Tibial artery (tissue), 4 donors: Measurements from ENCODE around the gene MICAL2.

Experiments
- DNase-seq, 2 donors: peaks; one replicate each; pipeline ENCODE4 v3.0.0-alpha.2; 2019
- H3K27ac ChIP-seq, 2 donors: fragments of 200-600 bp; sonication (generic) in 1 of 2; 1 replicate in 1 of 2; 2 replicates in 1 of 2; pipeline ENCODE4 v1.5.1; 2018 to 2019; ENCODE audit warnings: mild to moderate bottlenecking in 1 of 2
- H3K27me3 ChIP-seq, 2 donors: fragments of 200-600 bp; sonication (generic) in 1 of 2; one replicate each; pipeline versions ENCODE4 v1.5.1 to v1.6.0; 2016 to 2019
- H3K36me3 ChIP-seq, 3 donors: fragments of 200-600 bp; sonication (generic) in 2 of 3; one replicate each; pipeline ENCODE4 v1.5.1; 2016 to 2019; ENCODE audit warnings: mild to moderate bottlenecking in 2 of 3
- H3K4me1 ChIP-seq, 4 donors: fragments of 200-600 bp; sonication (generic) in 2 of 4; 1 replicate in 3 of 4; 2 replicates in 1 of 4; pipeline ENCODE4 v1.5.1; 2016 to 2019
- H3K4me3 ChIP-seq, 2 donors: fragments of 200-600 bp; sonication (generic) in 1 of 2; 1 replicate in 1 of 2; 2 replicates in 1 of 2; pipeline ENCODE4 v1.5.1; 2018 to 2019; ENCODE audit warnings: mild to moderate bottlenecking in 2 of 2
- H3K9me3 ChIP-seq, 3 donors: fragments of 200-600 bp; sonication (generic) in 1 of 3; one replicate each; pipeline ENCODE4 v1.5.1; 2016 to 2019
- intact Hi-C: fragments of 100-400 bp; cut with DNase I; formaldehyde crosslinking; loops from one replicate; pipeline ENCODE4 v1.15.0; 2023; ENCODE audit warnings: low total_unique reads
- TF ChIP-seq, protein P1 (sequence below), 2 experiments: fragments of 200-600 bp in 1 of 2; fragments of 450-650 bp in 1 of 2; IDR thresholded peaks; one replicate each; pipeline ENCODE4 v1.5.1; 2017 to 2019; ENCODE audit warnings: antibody characterized with exemption in 2 of 2, mild to moderate bottlenecking in 1 of 2, moderate library complexity in 1 of 2

Gene MICAL2

DNA sequence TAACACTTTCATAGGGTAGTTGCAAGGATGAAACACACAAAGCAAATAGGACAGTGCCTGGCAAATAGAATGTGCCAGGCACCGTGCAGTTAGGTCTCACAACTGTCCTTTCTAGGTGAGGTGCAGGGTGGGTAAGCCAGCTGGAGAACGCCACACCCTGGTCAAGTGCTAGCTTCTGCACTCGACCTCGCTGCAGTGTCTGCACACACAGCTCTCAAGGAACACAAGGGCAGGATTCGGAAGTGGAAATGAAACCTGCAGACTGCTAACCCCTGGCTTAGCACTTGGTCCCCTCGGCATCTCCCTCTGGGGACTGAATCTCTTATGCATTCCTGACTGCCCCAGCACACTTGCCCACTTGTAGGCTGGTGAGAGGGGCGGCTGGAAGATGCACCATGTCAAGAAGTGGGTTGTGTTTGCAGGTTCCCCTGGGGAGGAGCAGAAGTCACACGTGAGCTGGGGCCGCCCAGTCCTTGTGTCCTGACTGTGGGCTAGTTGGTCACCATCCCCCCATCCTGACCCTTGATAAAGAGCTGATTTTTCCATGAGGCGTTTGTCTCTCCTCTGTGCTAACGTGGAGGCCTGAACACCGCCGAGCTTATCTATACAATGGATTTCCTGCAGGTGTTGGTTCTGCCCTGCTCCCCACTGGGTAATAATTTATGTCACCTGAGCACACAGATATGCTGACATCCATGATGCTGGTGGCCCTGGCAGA lies 89.0 kb downstream of the MICAL2 start:
- H3K4me1 ChIP-seq = peaks cover 0 to 79% (median 59%) of the 10 kb centered on the region in 4 donors
- peak overlapping the region; percentile 71 to 72 for H3K27ac ChIP-seq
- TF ChIP-seq, protein P1, sequence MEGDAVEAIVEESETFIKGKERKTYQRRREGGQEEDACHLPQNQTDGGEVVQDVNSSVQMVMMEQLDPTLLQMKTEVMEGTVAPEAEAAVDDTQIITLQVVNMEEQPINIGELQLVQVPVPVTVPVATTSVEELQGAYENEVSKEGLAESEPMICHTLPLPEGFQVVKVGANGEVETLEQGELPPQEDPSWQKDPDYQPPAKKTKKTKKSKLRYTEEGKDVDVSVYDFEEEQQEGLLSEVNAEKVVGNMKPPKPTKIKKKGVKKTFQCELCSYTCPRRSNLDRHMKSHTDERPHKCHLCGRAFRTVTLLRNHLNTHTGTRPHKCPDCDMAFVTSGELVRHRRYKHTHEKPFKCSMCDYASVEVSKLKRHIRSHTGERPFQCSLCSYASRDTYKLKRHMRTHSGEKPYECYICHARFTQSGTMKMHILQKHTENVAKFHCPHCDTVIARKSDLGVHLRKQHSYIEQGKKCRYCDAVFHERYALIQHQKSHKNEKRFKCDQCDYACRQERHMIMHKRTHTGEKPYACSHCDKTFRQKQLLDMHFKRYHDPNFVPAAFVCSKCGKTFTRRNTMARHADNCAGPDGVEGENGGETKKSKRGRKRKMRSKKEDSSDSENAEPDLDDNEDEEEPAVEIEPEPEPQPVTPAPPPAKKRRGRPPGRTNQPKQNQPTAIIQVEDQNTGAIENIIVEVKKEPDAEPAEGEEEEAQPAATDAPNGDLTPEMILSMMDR (IDR thresholded peaks at IDR 0.05) = no peak
- H3K27me3 ChIP-seq = no peaks in the 10 kb centered on the region
- DNase-seq = peak in 1 of 2 donors; percentile 51
- peaks cover 4 to 7% (median 4%) of the 10 kb centered on the region in 3 donors for H3K36me3 ChIP-seq
- H3K4me3 ChIP-seq = no peak overlapping the region
- intact Hi-C loops = no loop called here
- no peaks in the 10 kb centered on the region for H3K9me3 ChIP-seq

DNA sequence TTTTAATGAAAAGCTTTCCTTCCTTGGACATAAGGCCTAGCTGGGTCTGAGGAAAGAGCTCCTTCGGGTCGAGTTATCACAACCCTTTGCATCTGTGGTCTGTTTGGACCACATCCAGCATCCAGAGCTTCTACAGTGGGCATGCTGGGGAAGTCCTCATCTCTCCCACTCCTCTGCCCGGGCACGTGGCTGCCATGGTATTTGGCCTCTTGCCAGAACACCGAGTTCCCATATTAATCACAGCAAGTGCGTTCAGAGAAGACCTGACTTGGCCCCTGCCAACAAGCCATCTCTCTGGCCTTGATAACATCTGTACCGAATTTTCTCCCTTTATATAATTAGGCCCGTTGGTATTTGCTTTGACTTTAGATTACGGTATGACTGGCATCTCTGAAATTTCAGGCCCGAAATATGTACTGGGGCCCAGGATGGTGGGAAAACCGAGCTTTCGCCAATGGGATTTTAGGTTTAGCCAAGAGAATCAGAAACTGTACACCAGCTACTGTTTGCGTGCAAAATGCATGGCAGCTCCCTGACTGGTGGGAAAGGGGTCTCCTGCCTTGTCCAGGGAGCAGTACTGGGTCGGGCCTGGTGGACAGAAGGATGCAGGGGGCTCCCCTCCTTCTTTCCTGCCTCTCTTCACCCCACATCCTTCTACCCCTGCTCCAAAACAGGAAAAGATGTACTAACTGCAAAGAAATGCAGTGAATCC lies 90.0 kb downstream of the MICAL2 start:
- peak; percentile 69 to 89 for DNase-seq
- Histone ChIP-seq H3K9me3 (no peaks in the 10 kb centered on the region), H3K4me3 (no peak overlapping the region), H3K27me3 (no peaks in the 10 kb centered on the region), H3K36me3 (peaks cover 8 to 17% (median 15%) of the 10 kb centered on the region in 3 donors), H3K27ac (peak overlapping the region; percentile 71 to 72), H3K4me1 (peaks cover 0 to 71% (median 57%) of the 10 kb centered on the region in 4 donors)
- intact Hi-C loops = no loop called here
- TF ChIP-seq, protein P1 (IDR thresholded peaks at IDR 0.05) = no peak

DNA sequence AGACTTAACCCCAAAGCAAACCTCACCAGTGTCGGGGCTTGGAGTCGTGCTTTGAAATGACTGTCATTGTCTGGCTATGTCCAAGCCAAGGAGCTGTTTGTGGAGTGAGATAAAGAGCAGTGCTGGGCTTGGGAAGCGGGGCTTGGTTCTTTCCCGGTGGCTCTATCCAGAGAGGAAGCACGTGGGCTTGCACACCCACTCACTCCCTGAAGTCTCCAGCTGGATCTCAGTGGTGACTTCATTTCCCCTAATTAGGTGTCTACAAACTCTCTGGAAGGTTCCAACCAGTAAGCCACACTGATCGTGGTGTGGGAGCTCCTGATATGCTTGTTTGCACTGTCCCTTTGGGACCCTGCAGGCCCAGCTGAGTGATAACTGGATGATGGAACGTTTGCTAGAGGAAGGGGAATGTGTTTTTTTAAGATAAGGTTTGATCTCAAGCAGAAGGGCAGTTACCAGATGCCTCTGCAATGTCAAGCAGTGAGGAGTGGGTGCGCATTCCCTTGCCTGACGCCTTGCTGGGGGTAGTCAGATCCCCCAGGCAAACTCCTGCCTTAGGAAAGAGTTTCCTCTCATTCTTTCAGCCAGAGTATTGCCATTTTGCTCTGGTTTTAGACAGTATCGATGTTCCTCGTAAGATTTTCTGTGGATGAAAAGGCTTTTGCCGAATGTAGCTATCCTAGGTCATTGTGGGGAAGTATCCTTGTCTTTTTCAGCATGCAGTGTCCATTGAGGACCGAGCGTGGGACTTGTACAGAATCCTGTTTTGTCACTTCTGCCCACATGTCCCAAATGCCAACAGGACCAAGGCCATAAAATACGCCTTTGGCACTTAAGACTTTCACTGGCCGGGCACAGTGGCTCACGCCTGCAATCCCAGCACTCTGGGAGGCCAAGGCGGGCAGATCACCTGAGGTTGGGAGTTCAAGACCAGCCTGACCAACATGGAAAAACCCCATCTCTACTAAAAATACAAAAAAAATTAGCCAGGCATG lies 90.9 kb downstream of the MICAL2 start:
- H3K27me3 ChIP-seq = no peaks in the 10 kb centered on the region
- no peaks in the 10 kb centered on the region for H3K9me3 ChIP-seq
- peak; percentile 65 to 84 for DNase-seq
- intact Hi-C loops = no loop called here
- TF ChIP-seq, protein P1 (IDR thresholded peaks at IDR 0.05) = no peak
- H3K36me3 ChIP-seq = peaks cover 12 to 26% (median 20%) of the 10 kb centered on the region in 3 donors
- H3K4me1 ChIP-seq = peaks cover 0 to 66% (median 57%) of the 10 kb centered on the region in 4 donors
- H3K4me3 ChIP-seq = no peak overlapping the region
- peak overlapping the region; percentile 71 to 72 for H3K27ac ChIP-seq

DNA sequence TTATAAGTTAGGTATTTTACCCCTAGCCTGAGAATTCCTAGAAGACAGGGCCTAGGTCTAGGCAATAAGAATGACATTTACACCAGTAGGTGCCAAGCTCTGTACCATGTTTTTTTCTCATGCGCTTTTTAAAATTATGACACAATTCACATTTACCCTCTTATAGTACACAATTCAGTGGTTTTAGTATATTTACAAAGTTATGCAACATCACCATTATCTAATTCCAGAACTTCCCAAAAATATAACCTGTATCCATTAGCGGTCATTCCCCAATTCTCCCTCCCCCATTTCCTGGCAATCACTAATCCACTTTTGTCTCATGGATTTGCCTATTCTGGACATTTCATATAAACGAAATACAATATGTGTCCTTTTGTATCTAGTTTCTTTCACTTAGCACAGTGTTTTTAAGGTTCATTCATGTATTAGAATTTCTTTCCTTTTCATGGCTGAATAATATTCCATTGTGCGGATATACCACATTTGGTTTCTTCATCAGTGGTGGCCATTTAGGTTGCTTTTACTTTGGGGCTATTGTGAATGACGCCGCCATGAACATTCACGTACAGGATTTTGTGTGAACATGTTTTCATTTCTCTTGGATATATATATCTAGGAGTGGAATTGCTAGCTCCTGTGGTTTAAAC lies 92.4 kb downstream of the MICAL2 start:
- TF ChIP-seq, protein P1 (IDR thresholded peaks at IDR 0.05) = no peak
- Histone ChIP-seq H3K4me3 (no peak overlapping the region), H3K27me3 (no peaks in the 10 kb centered on the region), H3K4me1 (peaks cover 0 to 61% (median 48%) of the 10 kb centered on the region in 4 donors), H3K36me3 (peaks cover 12 to 41% (median 33%) of the 10 kb centered on the region in 3 donors), H3K27ac (peak overlapping the region; percentile 71 to 72), H3K9me3 (no peaks in the 10 kb centered on the region)
- intact Hi-C loops = no loop called here
- peak in 1 of 2 donors; percentile 6 for DNase-seq

DNA sequence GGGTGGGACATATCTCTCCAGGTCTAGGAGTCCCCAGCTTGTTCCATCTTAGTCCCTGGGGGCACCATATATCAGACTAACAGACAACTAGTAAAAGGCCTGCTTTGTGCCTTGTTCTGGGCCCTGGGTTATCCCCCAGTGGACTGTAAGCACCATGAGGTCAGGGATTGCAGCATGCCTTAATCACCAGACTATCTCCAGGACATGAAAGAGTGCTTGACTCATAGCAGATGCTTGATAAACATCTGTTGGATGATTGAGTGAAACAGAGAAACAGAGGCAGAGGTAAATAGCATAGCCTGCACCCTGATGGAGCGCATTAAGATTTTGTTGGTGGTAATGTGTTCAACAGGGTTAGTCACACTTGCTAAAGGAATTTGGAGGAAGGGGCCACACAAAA lies 94.1 kb downstream of the MICAL2 start:
- peaks cover 22 to 56% (median 50%) of the 10 kb centered on the region in 3 donors for H3K36me3 ChIP-seq
- intact Hi-C loops = no loop called here
- peak overlapping the region; percentile 36 to 71 for H3K27ac ChIP-seq
- no peak for DNase-seq
- no peaks in the 10 kb centered on the region for H3K9me3 ChIP-seq
- H3K4me3 ChIP-seq = no peak overlapping the region
- H3K4me1 ChIP-seq = peaks cover 0 to 44% (median 31%) of the 10 kb centered on the region in 4 donors
- TF ChIP-seq, protein P1 (IDR thresholded peaks at IDR 0.05) = no peak
- H3K27me3 ChIP-seq = no peaks in the 10 kb centered on the region
